CD1c-positive myeloid dendritic cell (primary cell): ENCODE results near the gene CEP104.
A peak's percentile ranks its signal among the peaks of the same experiment; 100 is the strongest.

Experiments used
- DNase-seq: peaks from one replicate; pipeline ENCODE4 v3.0.0-alpha.2; 2016; ENCODE audit errors: extremely low spot score

The CEP104 gene

GRCh38 chr1:3868464-3869006 lies 11.5 kb upstream of the CEP104 start:
- no peak for DNase-seq

GRCh38 chr1:3865606-3866160 lies 8.7 kb upstream of the CEP104 start:
- no peak for DNase-seq

- DNase-seq: no peak
Measured at GRCh38 chr1:3864884-3865283, 7.9 kb upstream of the CEP104 start.

GRCh38 chr1:3863231-3863935 lies 6.4 kb upstream of the CEP104 start:
- DNase-seq: no peak

GRCh38 chr1:3858231-3858981 lies 1.4 kb upstream of the CEP104 start:
- DNase-seq: no peak

- no peak for DNase-seq
Measured at GRCh38 chr1:3857791-3858129, 749 bp upstream of the CEP104 start.

GRCh38 chr1:3852711-3853485 lies 4.1 kb downstream of the CEP104 start:
- no peak for DNase-seq

GRCh38 chr1:3852091-3852490 lies 4.9 kb downstream of the CEP104 start:
- DNase-seq: no peak

GRCh38 chr1:3851292-3851691 lies 5.7 kb downstream of the CEP104 start:
- DNase-seq: no peak

- no peak for DNase-seq
Measured at GRCh38 chr1:3850857-3851256, 6.2 kb downstream of the CEP104 start.

GRCh38 chr1:3847081-3847480 lies 9.9 kb downstream of the CEP104 start:
- no peak for DNase-seq

GRCh38 chr1:3846541-3846940 lies 10.5 kb downstream of the CEP104 start:
- DNase-seq: no peak

- DNase-seq: peak; percentile 11
Measured at GRCh38 chr1:3842912-3843311, 14.1 kb downstream of the CEP104 start.

- DNase-seq: no peak
Measured at GRCh38 chr1:3841491-3841890, 15.5 kb downstream of the CEP104 start.

- no peak for DNase-seq
Measured at GRCh38 chr1:3838788-3839187, 18.2 kb downstream of the CEP104 start.

GRCh38 chr1:3837685-3838084 lies 19.3 kb downstream of the CEP104 start:
- DNase-seq: no peak

GRCh38 chr1:3837200-3837599 lies 19.8 kb downstream of the CEP104 start:
- no peak for DNase-seq

- DNase-seq: no peak
Measured at GRCh38 chr1:3836421-3836820, 20.6 kb downstream of the CEP104 start.

- DNase-seq: no peak
Measured at GRCh38 chr1:3834701-3835100, 22.3 kb downstream of the CEP104 start.

GRCh38 chr1:3831689-3832088 lies 25.3 kb downstream of the CEP104 start:
- no peak for DNase-seq

GRCh38 chr1:3828391-3828790 lies 28.6 kb downstream of the CEP104 start:
- DNase-seq: no peak

GRCh38 chr1:3827813-3828307 lies 29.2 kb downstream of the CEP104 start:
- no peak for DNase-seq
